GM10847 (cell line): ENCODE results near the gene KPTN.

Experiments used
- POLR2A ChIP-seq: IDR thresholded peaks from 2 replicates; pipeline ENCODE4 v1.6.1; 2011; ENCODE audit not compliant: insufficient read length; ENCODE audit errors: extremely low read depth

KPTN gene

GRCh38 chr19:47487551-47488515 is 3.8 kb upstream of the KPTN start:
- TF ChIP-seq POLR2A, result no peak

GRCh38 chr19:47486900-47487299 is 2.9 kb upstream of the KPTN start:
- TF ChIP-seq POLR2A, result no peak

GRCh38 chr19:47485210-47485609 is 1.2 kb upstream of the KPTN start:
- no peak for TF ChIP-seq POLR2A

GRCh38 chr19:47483200-47483599 is 819 bp downstream of the KPTN start:
- no peak for TF ChIP-seq POLR2A

DNA sequence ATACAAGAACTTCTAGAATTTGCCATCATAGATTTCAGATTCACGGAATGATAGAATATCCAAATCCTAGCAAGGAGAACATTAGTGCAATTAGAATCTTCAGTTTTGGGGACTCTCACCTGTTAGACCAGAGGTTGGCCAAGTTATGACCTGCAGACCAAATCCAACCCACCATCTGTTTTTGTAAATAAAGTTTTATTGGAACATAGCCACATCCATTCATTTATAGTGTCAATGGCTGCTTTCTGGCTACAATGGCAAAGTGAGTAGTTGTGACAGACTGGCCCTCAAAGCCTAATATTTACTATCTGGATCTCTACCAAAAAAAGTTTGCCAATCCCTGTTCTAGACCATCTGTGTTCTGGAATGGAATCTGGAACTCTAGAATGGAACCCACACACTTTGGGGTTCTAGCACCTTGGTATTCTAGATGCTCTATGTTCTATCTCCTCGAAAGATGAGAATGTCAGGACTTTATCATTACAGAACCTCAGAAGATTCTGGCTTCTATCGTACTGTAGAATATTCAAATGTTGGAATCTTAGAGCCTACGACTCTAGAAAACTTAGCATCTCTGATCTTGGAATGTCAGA is 2.5 kb downstream of the KPTN start:
- TF ChIP-seq POLR2A, result no peak

DNA sequence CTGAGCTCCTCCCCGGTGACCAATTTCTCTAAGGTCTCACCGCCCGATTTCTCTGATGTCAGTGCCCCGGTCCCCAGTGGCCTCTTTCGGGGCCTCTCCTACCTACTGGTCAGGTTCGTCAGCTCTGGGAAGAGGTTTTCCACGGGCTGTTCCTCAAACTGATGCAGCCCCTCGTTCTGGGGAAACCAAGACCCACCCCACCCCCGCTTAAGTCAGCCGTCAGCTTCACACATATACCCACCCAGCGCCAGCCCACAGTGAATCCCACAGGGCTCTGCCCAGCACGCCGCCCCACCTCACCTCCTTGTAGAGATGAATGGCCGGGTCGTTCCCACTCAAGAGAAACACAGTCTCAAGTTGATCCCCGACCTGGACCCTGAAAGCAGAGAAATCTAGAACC is 3.4 kb downstream of the KPTN start:
- no peak for TF ChIP-seq POLR2A

DNA sequence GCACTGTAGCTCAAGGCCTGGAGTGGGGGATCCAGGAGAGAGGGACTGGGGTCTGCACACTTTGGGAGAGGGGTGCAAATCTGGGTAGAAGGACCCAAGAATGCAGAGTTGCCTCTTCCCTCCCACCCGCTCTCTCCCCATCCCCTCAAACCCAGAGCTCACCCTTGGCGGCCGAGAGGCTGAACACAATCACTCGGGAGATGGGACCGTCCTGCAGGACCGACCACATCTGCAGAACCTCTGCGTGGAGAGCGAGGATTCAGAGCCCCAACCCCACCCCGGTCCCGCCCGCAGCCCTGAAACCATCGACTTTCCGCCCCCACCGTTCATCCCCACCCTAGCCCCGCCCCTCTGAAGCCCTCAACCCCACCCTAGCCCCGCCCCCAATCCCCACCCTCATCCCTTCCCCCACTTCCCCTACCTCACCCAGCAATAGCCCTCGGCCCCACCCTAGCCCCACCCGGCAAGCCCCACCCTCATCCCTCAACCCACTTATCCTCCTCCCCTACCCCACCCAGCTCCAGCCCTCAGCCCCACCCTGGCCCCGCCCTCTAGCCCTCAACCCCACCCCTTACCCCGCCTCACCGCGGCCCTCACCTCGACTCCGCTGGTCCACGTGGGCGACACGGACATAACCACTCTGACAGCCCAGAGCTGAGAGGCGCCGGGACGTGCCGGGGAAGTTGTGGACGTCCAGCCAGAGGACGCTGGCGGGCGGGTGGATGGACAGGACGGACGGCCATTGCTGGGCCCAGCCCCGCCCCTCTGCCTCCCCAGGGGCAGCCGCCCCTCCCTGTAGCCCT is 4.1 kb downstream of the KPTN start:
- no peak for TF ChIP-seq POLR2A

GRCh38 chr19:47476438-47476972 is 7.5 kb downstream of the KPTN start:
- no peak for TF ChIP-seq POLR2A

GRCh38 chr19:47475465-47475864 is 8.6 kb downstream of the KPTN start:
- no peak for TF ChIP-seq POLR2A

DNA sequence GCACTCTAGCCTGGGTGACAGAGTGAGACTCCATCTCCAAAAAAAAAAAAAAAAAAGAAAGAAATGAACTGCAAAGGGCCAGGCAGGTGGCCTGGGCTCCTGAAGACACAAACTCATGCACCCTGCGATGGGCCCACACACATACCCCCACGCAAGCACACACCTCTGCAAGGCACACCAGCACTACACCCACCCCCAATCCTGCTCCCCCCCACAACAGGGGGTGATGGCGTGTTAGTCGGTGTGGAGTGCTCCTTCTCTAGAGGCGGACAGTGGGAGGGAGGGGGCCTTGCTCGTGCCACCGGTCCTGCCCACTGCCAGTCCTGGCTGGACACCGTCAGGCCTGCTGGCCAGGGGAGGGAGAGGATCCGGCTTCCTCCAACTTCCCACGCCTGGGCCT is 10.7 kb downstream of the KPTN start:
- TF ChIP-seq POLR2A, result no peak

DNA sequence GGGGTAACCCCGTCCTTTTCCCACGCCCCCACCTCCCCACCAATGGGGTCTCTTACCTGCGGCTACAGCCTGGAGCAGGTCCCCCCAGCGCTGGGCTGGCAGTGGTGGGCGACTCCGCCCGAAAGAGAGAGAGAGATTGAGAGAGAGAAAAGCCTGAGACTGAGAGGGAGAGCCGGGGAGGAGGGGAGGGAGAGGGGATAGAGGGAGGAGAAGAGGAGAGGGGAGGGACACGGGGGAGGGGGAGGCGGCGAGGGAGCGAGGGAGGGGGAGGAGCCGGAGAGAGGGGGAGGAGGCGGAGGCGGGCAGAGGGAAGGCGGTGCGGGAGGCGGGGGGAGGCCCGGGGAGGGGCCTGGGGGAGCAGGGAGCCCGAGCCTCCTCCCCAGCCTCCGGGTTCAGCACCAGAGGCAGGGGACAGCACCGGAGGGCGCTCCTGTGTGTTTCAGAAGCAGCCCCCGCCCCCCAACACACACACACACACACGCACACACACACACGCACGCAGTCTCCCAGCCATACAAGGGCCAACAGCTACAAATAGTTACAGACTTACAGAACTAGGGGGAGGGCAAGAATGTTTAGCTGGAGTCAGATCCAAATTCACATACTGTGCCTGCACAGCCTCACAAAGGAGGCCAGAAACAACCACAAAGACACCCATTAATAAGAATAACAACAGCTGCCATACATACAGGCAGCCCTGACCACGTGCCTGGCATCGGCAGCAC is 12.1 kb downstream of the KPTN start, which contains the start of gene SLC8A2:
Gene SLC8A2, minus strand, starts transcription at position 161 of the 725 bp plus-strand sequence. CDS start 5,490 bp downstream, outside the sequence.
- TF ChIP-seq POLR2A, result no peak

DNA sequence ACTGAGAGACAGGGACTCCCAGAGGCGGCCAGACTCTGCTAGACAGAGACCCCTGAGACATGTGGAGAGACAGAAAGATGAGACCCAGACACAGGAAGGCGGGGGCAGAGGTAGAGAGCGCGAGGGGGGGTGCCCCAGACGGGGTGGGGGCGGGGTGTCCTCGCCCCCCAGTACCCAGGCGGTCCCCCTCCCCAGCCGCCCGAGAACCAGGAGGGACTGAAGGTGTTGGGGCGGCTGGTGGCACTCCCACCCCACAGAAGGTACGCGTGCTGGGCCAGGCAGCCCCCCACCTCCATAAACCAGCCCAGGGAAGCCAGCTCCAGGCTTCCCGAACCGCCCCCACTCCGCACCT is 12.7 kb downstream of the KPTN start:
- TF ChIP-seq POLR2A, result no peak

- TF ChIP-seq POLR2A, result no peak
Measured at GRCh38 chr19:47470447-47471195, 13.4 kb downstream of the KPTN start.

- TF ChIP-seq POLR2A, result no peak
Measured at GRCh38 chr19:47469719-47470118, 14.3 kb downstream of the KPTN start.
